ENCODE data around the gene UNC5CL.
"Not testable (repeated sequence)": the region's sequence is repeated elsewhere in the genome, so short reads cannot be mapped to it uniquely, and the experiment has no call there.

Gene UNC5CL

DNA sequence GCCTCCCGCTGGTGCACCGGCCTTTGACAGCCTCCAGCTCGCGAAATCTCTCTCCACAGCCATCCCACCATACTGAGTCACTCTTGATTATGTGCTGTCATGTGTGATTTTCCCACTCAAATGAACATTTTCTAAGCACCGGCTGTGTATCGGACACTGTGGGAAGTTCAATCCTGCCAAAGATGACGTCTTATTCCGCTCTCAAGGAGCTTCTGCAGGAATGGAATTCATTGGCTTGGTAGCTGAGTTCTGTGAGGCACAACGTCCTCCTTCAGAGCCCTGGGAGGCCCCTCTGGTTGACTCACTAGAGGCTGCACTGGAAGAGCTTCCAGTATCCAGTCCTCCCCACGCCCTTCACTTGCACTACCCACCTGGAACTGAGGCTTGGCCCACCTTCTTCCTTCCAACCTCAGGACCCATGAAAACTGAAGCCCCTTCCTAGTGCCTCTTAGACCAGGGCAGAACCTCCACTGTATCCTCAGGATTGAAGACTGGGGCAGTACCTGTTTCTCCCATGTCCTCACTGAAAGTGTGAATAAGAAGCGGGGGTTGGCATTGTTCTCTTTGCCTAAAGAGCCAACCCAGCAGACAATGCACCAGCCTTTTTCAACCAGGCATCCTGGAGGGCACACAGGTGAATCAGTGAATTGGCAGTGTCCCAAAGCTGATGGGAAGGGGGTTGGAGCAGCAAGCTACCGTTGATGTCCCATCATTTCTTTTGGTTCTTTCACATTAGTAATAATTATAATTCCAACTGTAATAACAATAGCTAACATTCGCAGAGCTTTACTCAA is 1.7 kb downstream of the UNC5CL start:
- no peak for DNase-seq (ENCODE audit: low read depth)

DNA sequence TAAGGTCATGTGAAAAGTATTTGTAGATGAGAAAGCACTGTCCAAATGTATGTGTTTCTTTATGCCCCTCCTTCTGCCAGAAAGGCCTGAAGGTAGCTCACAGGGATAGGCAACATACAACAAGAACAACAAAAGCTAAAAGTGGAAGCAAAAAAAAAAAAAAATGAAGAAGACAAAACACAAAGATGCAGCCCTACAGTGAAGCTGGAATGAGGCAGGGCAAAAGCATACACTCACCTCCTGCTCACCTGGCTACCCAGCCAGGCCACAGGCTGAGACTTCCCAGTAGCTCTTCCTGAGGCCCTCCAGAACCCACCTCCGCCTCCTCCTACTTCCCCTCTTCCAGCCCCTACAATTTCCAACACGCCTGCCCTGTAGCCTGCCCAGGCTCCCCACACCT is 2.4 kb downstream of the UNC5CL start:
- DNase-seq (ENCODE audit: low read depth), result no peak

DNA sequence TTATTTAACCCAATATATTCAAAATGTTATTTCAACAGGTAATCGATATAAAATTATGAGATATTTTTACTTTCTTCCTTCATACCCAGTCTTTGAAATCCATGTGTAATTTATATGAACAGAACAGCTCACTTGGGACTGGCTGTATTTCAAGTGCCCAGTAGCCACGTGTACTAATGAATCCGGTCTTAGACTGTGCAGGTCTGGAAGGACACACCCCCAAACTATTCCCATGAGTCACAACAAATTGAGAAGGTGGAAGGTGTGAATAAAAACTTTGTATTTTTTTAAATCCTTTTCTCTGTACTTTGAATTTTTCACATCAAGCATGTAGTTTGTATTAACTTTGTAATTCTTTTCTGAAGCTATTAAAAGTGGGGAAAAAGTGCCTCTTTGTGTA is 2.8 kb downstream of the UNC5CL start:
- no peak for DNase-seq (ENCODE audit: low read depth)

DNA sequence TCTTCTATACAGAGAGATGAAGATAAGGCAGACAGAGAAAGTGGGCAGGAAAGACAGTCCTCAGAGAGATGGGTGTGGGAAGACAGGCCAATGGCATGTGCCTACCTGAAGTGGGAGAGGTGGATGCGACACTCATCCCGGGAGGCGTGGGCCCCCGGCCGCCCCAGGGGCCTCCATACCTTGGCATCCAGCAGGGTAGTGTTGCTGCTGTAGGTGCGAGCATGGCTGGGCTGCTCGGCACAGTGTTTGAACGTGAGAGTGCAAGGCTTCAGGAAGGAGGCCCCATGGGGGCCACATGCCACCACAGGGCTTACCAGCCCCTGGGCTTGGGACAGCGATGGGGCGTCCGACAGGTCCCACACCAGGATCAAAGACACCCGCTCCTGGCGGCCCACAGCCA is 5.2 kb downstream of the UNC5CL start:
- no peak for DNase-seq (ENCODE audit: low read depth)

DNA sequence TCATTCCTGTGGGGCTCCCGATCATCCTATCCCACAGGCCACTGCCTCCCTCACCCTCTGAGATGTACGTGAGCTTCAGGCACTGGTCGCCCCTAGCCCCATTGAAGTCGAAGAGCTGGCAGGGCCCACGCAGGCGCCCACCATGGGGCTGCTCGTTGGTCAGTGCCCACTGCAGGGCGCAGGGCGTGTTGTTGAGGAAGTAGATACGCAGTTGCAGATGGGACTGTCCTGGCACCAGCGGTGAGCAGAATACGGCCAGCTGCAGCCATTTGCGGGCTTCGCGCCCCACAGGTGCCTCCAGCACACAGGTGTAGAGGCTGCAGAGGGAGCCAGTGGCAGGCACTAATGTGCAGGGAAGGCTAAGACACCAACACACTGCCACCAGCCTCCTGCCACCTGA is 6.2 kb downstream of the UNC5CL start:
- no peak for DNase-seq (ENCODE audit: low read depth)

DNA sequence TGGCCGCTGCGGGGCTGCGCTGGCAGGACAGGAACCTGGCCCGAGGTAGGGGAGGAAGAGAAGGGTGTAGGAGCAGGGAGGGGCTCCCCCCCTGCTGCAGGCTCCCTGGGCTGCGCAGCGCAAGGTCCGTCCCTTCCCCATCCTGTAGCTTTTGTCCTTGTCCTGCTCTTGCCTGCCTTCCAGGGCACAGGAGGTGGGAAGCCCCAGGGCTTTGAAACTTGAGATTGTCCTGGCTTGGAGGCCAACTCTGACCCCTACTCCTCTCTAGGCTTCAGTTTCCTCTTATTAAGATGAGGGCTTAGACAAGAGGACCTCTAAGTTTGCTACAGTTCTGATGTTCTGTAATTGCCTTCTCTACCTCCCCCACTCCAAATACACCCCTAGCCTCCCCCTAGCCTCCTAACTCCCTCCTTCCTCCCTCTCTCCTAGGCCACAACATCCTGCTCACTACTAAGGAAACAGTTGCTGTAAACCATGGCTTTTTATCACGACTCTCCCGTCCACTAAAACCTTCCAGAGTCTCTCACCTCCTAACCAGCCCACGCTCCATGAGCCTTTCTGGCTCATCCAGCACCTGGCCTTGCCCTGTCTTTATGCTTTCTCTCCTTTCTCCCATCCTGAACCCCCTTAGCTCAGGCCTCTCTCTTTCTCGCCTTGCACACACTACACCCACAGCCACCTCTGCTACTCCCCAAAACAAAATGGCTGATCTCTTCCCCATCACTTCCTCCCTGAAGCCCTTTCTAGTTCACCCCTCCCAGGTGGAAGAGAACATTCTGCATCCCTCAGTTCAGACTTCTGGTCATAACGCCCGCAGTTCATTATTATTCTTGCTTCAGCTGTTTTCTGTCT is 10.2 kb downstream of the UNC5CL start:
- DNase-seq (ENCODE audit: low read depth), result no peak

DNA sequence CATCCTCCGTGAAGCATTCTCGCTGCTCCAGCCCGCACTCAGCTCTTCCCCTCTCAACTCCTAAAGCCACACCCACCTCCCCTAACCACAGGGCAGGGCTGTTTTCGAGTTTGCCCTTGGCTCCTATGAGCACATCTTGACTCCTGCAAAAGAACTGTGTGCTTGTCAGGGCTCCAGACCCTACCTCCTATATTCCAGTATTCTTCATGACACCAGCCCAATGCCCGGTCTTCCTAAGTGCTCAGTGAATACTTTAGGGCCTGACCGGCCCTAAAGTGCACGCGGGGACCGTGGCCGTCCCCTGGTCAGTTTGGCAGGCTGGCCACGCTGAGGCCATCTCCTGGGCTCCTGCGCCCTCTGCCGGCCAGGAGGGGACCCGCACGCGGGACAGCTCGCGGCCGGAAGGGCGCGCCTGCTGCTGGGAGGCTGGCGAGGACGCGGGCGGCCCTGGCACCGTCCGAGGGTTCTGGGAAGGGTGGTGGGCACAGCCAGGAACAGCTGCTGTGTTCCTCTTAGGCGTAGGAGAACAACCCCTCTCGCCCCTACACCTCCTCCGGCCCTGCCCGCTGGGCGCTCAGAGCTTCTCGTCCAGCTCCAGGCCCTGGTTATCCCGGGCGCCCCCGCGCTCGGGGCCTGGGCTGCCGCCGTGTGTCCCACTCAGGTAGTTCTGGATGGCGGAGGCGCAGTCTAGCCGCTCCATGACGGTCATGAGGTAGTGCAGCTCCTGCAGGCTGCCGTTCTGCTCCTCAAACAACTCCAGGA is 11.0 kb downstream of the UNC5CL start:
- DNase-seq (ENCODE audit: low read depth), result no peak

DNA sequence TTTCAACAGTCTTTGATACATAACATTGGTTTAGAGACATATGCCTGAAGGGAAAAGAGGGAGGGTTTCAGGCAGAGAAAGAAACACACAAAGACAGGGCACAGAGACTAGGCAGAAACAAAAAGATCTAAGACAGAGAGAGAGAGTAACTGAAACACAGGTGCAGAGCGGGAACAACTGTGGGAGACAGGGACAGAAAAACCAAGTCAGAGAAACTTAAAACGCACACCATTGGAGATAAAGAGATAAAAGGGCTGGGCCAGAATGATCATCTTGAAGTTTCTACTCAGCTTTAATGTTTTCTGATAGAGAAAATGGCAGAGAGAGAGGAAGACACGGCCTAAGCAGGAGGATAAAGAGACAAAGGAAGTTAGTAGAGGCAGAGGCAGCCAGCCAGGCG is 11.8 kb downstream of the UNC5CL start:
- DNase-seq (ENCODE audit: low read depth), result no peak

DNA sequence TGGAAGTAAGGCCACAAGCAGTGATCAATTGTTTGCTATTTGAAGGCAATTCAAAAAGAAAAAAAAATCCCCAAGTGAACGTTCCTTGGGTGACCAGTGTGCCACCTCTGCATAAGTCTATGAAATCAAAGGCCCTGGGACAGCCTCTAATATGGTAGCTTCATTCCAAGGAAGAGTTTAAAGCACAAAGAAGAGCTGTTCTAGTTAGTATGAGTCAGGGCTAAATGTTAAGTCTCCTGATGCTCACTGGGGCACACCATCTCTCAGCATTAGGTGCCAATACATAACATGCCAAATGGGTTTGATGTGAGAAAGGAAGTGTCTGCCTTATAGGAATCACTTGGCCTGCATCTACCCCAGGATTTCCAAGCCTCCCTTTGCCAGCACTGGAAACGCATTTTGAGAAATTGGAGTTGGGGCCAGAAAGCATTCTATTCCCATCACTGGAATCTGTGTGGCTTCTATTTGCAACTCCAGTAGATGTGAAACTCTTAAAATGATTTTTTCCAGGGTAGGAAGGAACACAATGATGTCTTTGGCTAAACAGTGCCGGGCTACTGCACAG is 13.0 kb downstream of the UNC5CL start:
- DNase-seq (ENCODE audit: low read depth), result no peak

DNA sequence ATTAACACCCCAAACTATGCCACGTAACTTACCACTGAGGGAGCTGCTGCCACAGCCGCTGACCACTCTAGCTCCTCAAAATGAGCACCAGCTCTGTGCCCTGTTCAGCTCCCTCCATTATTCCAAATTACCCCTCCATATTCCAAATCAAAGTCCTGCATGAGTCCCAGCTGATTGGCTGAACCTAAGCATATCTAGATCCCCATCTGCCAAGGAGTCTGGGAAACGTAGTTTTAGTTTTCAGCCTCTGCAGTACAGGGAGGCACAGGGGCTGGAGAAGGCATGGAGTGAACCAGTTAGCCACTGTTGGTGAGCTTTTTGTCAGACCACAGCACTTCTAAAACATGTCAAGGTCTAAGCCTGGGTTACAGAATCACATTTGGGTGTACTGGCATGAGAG is 15.9 kb downstream of the UNC5CL start:
- DNase-seq (ENCODE audit: low read depth), result no peak

DNA sequence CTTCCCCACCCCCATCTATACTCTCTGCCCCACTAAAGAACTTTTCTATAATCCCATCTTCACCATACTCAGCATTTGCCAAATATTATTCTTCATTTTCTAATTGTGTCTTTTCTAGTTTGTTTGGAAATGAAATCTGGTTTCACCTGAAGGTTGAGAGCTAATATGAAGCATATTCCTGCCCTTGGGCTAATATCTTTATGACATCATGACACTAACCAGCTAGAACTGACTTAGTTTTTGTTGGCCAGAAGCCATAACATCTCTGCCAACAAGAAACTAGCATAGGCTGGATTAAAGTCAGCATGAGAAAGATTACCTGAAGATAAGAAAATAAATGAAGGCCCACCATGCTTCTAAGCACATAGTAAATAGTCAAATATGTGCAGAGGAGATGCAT is 16.7 kb downstream of the UNC5CL start:
- no peak for DNase-seq (ENCODE audit: low read depth)

DNA sequence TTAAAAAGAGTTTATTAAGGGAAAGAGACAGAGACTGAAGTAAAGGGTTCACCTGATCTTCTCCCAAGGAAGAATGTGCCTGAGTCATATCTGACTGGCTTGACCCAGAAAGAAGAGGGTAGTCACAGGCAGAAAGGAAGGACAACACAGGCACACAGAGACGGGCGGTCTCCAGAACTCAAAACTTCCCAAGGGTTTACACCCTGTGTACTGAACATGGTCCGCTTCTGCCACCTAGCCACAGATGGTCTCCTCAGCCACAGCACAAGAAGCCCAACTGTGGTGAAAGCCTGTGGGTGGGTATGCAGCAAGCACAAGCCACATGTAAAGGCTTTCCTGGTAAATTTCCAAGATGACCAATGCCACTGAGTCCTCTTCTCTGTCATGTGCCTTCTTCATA is 17.2 kb downstream of the UNC5CL start:
- peak; percentile 46 for DNase-seq (ENCODE audit: low read depth)

DNA sequence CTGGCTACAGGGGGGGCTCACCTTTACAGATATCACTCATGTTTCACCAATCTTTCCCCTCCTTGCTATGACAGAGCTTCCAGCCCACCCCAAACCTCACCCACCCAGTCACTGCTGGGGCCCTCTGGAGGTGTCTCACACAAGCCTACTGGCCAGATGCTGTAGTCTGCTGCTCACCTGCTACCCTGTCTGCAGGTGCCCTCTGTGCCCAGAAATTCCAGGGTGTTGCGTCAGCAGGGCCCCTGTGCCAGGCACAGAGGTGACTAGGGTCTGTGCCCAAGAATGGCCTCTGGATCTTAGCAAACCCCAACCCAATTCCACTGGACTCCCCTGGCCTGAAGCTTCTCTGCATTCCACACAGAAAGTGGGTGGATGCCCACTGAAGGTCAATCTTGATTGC is 21.4 kb downstream of the UNC5CL start:
- no peak for DNase-seq (ENCODE audit: low read depth)

DNA sequence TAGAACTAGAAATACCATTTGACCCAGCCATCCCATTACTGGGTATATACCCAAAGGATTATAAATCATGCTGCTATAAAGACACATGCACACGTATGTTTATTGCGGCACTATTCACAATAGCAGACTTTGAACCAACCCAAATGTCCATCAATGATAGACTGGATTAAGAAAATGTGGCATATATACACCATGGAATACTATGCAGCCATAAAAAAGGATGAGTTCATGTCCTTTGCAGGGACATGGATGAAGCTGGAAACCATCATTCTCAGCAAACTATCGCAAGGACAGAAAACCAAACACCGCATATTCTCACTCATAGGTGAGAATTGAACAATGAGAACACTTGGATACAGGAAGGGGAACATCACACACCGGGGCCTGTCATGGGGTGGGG is 23.2 kb downstream of the UNC5CL start:
- not testable (repeated sequence) for DNase-seq (ENCODE audit: low read depth)

DNA sequence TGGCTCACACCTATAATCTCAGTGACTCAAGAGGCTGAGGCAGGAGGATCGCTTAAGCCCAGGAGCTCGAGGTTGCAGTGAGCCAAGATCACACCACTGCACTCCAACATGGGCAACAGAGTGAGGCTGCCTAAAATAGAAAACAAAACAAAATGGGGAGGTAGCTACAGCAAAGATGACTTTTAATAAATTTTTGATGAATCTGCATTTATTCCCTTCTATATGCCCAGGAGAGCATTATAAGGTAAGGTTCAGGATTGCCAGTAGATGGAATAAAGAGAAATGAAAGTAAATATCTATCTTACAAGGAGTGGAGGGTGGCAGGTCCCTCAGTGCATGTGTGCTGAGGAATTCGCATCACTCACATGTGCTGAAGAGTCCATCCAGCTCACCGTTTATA is 24.2 kb downstream of the UNC5CL start:
- no peak for DNase-seq (ENCODE audit: low read depth)

DNA sequence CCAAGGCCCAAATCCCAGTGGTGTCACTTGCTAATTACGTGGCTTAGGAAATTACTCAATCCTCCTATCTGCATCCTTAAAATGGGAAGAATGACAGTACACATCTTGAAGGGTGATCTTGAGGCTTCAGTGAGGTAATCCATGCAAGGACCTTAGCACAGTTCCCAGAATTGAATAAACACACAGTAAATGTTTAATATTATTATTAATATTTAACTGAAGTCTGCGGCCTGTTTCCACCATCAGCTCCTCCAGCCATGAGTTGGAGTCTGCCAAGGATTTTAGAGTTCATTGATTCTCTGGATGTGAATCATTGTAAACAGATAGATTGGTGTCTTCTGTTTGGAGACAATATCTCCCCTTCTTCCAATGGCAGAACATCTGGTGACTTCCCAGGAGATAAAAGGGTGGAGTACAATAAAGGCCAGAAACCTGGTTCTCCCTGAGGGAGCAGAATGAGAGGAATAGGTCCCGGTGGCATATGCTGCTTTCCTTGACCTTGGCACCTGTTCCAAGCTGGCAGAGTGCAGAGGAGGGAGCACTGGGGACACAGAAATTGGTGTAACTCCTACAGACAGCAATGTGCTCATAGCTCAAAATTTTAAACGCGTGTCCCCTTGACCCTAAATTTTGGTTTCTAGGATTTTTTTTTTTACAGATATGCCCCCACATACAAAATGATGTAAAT is 25.4 kb downstream of the UNC5CL start:
- no peak for DNase-seq (ENCODE audit: low read depth)

DNA sequence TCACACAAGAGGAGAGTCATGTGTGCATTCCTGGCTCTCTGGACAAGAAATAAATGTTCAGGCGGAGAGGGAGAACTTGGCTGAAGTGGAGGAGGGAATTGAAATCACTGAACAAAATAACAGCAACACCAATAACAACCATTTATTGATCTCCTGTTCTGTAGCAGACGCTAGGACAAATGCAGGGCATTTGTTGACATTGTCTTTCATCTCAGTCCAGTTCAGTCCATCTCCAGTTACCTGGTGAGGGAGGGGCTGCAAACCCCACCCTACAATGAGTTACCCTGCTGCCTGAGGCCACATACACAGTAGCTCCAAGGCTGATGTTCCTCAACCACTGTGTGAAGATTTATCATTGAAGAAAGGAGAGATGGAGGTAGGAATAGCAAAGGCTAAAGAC is 27.3 kb downstream of the UNC5CL start:
- DNase-seq (ENCODE audit: low read depth), result no peak

DNA sequence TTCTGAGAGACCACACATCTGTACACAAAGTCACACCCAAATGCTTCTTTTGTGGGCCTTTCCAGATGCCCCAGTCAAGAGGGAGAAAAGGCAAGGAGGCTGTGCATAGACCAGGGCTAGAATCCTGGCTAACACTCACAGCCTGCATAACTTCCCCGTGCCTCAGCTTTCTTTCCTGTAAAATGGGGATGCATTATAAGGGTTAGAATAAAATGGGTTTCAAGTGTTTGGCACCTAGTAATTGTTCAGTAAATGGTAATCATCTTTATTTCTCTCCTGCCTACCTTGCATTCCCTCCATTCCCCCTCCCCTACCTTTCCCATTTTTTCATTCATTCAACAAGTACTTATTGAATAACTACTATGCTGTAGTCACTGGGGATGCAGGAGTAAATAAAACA is 29.4 kb downstream of the UNC5CL start:
- DNase-seq (ENCODE audit: low read depth), result no peak

DNA sequence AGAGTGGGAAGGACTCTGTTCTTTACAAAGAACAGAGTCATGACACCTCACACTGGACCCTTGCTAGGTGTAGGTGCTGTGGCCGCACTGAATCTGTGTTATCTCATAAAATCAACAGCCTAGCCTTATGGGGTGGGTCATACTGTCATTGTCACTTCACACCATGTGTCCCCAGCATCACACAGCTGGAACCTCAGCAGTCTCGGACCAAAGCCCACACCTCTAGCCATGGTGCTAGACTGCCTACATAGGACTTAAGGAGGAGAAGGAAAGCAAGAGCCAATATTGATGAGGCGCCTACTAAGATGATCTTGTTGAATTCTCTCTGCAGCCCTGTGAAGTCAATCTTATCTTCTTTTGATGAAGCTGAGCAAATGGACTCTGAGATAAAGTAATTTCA is 31.0 kb downstream of the UNC5CL start:
- no peak for DNase-seq (ENCODE audit: low read depth)

DNA sequence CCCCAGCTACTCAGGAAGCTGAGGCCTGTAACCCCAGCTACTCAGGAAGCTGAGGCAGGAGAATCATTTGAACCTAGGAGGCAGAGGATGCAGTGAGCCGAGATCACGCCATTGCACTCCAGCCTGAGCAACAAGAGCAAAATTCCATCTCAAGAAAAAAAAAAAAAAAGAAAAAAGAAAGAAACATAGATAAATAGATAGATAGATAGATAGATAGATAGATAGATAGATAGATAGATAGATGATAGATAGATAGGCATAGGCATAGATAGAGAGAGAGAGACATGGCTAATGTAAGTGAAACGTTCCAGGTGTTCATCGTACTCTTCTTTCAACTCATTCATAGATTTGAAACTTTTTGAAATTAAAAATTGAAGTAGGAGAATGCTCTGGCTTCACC is 32.0 kb downstream of the UNC5CL start:
- DNase-seq (ENCODE audit: low read depth), result not testable (repeated sequence)

DNA sequence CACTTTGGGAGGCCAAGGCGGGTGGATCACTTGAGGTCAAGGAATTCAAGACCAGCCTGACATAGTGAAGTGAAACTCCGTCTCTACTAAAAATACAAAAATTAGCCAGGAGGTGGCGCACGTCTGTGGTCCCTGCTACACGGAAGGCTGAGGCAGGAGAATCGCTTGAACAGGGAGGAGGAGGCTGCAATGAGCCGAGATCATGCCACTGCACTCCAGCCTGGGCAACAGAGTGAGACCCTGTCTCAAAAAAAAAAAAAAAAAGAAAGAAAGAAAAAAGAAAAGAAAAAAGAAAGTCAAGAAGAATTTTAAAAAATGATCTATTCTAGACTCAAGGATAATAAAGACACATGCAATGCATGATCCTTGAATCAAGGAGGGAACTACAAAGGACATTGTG is 32.8 kb downstream of the UNC5CL start:
- DNase-seq (ENCODE audit: low read depth), result not testable (repeated sequence)

DNA sequence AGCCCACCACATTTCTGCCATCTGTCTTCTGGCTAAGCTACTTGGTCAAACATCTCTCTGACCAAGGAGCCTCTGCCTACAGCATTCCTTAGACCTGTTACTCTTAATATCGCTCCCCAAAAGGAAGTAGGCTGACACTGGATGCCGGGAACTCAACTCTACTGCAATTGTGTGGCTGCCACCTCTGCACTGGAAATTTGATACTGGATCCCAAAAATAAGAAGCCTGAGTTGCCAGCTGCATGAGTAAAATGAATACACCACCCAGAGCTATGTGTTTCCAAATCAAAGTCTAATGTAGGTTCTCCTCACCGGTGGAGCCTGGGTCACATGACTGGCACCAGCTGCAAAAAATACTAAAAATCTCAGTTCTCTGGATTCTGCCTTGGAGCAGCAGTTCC is 36.9 kb downstream of the UNC5CL start:
- no peak for DNase-seq (ENCODE audit: low read depth)
